ENCODE data around the gene HES5. TPM values are rescaled to one million over a fixed set of nuclear protein-coding genes. Genes with fewer than 3 reads are reported as not detected.
"Not testable (repeated sequence)": the region's sequence is repeated elsewhere in the genome, so short reads cannot be mapped to it uniquely, and the experiment has no call there.

The HES5 gene
- total RNA-seq, 1 donor from 2014 or later, result not detected

DNA sequence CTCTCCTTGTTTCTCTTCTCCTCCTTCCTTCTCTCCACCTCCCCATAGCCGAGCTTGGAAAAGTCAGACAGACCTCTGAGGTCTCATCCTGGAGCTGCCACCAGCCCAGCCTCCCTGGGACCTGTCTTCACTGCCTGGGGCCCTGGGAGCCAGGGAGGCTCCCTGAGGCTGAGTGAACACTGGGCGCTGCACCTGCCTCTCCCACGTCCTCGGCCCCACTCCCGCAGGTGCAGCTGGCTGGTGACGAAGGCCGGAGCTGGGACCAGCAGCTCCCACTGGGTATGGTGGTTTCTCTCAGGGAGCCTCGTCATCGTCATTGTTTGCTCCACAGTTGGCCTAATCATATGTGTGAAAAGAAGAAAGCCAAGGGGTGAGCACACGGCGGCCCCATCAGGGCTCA is 31.4 kb upstream of the HES5 start:
- intact Hi-C loops (cut with micrococcal nuclease), result no loop called here

DNA sequence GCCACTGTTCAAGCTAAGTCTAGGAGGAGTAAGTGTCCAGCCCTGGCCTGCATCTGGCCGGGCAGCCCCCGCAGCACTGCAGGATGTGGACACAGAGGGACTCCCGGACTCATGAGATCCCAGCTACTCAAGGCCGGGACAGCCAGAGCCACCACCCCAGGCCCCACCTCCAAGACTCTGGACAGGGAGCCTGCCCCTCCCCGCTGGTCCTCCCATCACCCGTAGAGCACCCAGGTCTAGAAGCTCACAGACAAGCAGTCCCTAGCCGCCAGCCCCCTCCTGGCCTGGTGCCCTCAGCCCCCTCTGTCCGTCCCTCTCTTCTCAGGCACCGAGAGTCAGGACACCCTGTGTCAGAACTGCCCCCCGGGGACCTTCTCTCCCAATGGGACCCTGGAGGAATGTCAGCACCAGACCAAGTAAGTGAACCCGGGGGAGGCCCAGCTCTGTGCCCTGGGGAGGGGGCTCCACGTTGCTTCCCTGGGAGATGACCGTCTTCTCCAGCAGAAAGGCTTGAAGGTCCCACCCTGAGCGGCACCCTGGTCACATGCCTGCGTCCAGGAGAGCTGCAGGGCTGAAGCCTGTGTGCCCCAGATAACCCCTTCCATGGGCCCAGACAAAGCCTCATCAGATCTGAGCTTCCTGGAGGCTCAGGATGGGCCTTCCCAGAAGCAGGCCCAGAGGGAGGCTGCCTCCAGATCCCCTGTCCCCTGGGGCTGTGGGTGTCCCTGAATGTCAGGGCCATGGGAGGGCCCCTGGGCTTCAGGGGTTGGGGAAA is 30.4 kb upstream of the HES5 start:
- intact Hi-C loops (cut with micrococcal nuclease), result no loop called here

DNA sequence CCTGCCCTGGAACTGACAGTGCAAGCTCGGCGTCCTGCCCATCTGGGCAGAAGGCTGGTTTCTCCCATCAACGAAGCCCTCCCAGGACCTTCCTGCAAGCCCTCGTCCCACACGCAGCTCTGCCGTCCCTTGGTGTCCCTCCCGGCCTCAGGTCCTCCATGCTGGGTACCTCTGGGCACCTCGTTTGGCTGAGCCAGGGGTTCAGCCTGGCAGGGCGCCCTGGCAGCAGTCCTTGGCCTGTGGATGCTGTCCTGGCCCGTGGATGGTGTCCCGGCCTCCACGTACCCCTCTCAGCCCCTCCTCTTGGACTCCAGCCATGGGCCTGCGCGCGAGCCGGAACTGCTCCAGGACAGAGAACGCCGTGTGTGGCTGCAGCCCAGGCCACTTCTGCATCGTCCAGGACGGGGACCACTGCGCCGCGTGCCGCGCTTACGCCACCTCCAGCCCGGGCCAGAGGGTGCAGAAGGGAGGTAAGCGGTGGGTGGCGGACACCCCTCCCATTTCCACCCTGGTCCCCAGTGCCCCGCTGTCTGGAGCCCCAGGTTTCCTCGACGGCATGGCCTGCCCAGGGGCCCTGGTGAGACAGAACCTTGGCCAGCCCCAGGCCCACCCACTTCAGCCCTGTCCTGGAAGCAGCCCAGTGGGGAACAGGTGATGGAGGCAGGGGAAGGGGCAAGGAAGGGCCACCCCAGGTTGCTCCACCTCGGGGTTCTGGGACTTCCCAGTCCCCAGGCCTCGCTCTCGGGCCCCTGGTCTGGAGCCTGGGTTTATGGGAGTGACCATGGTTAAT is 29.6 kb upstream of the HES5 start:
- intact Hi-C loops (cut with micrococcal nuclease), result no loop called here

DNA sequence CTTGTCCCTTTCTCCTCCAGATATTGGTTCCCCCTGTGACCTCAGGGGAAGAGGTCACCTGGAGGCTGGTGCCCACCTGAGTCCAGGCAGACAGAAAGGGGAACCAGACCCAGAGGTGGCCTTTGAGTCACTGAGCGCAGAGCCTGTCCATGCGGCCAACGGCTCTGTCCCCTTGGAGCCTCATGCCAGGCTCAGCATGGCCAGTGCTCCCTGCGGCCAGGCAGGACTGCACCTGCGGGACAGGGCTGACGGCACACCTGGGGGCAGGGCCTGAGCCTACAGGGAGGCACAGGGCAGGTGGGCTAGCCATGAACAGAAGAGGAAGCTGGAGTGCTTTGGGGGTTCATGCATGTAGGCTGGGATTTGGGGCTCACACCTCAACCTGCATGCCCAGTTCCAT is 28.8 kb upstream of the HES5 start:
- intact Hi-C loops (cut with micrococcal nuclease), result no loop called here

DNA sequence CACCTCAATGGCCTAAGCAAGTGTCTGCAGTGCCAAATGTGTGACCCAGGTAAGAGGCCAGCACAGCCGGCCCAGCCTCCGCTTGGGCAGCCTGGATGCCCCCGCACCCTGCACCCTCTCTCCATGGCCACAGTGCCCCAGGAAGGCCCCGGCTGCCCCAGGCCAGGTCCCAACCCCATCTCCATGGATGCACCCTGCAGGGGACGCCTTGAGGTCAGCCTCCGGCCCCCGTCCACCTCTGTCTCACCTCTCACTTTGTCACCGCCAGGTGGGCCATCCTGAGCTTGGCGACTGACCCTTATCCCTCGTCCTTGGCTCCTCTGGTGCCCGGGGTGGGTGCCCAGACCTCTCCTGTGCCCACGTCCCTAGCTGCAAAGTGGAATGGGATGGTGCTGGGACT is 28.4 kb upstream of the HES5 start:
- intact Hi-C loops (cut with micrococcal nuclease), result no loop called here

DNA sequence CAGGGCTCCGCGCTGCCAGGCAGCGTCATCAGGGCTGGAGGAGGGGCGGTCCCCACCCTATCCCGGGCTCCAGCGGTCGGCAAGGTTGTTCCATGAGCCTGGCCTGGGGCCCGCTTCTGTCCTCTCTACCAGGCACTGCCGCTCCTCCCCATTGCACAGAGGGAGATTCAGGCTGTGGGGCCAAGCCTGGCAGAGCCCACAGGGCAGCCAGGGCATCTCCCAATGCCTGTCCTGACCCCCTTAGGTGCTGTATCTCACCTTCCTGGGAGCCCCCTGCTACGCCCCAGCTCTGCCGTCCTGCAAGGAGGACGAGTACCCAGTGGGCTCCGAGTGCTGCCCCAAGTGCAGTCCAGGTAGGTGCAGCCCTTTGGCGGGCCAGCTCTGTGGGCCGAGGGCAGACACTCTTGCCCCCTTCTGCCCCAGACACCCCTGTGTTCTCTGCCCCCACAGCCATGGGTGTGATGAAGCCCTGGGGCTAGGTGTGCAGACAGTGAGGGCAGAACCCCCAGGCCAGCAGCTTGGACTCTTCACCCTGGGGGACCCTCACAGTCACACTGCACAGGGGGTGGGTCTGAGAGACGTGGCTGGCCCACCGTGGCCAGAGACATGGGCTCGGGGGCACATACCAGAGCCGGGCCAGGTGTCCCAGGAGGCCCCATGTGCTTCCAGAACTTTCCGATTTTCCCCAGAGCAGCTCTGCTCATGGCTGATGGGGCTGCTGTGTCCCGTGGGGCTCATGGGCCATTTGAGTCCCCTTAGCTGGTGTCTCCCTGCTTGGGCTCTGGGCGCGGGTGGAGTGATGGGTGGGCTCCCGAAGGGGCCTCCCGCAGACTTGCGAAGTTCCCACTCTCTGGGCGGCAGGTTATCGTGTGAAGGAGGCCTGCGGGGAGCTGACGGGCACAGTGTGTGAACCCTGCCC is 27.7 kb upstream of the HES5 start:
- intact Hi-C loops (cut with micrococcal nuclease), result no loop called here

DNA sequence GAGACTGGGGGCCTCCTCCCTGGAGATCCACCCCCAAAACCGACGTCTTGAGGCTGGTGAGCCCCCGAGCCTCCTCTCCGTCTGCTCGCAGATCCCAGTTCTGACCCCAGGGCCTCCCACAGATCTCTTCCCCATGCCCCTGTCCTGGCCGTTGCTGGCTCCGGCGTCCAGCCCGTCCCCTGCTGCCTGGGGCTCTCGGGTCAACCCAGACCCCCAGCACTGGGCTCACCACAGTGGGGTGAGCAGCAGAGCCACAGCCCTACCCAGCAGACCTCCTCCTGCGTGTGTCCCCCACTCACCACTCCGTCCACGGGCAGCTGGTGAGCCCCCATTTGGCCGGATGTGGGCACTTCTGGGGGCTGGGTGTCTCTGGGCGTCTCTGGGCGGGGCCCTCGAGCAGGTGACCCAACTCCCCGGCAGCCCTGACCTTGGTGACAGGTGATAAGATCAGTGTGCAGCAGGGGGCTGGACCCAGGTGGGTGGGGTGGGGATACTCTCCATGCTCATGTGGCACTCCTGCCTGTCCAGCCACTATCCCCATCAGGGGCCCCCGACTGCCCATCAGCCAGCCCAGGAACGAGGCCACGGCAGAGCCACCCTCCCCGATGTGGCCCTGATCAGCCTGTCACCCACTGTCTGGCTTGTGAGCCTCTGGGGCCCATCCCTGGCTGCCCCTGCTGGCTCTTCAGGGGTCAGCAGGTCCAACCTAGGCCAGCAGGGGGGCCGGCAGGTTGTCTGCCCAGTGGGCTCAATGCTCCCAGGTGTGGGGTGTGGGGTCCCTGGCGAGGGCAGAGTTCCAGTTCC is 26.8 kb upstream of the HES5 start:
- intact Hi-C loops (cut with micrococcal nuclease), result loop anchor here (1.0 kb wide), 2 partner anchors 9 to 21 kb away; no protein-coding TSS in a partner anchor

DNA sequence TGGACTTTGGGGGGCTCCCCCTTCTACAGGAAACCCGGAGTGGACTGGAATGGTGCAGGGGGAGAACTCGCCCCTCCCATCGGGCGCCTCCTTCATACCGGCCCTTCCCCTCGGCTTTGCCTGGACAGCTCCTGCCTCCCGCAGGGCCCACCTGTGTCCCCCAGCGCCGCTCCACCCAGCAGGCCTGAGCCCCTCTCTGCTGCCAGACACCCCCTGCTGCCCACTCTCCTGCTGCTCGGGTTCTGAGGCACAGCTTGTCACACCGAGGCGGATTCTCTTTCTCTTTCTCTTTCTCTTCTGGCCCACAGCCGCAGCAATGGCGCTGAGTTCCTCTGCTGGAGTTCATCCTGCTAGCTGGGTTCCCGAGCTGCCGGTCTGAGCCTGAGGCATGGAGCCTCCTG is 26.2 kb upstream of the HES5 start, which contains the start of gene TNFRSF14:
TSS of gene TNFRSF14 (plus strand) at position 95 of the 401 bp plus-strand sequence. CDS start at position 389, 294 bp downstream.
- intact Hi-C loops (cut with micrococcal nuclease), result loop anchor here (1.0 kb wide), 2 partner anchors 8 to 22 kb away; no protein-coding TSS in a partner anchor

DNA sequence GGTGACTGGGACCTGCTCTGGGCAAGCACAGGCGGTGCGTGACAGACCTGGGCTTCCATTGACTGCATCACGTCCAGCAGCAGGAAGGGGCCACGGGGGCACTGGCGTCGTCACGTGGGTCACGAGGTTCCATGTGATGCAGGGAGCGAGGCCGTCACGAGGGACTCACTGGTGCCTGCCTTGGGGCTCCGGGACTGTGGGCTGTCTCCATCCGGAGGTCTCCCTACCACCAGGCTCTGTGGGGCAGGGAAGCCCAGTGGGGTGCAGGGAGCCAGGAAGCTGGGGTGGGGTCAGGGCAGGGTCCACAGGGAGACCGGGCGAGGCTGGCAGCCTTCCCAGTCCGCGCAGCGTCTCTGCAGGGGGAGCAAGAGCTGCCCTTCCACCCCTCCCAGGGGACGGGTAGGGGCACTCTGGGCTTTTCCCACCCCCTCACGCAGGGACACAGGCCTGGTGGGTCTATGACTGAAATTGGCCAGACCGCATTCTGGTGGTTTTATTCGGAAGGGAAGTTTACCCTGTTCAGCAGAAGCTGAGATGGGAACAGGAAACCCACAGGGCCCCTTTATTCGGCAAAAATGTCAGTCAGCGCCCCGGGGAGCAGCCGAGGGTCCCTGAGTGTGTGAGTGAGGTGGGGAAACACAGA is 25.7 kb upstream of the HES5 start:
- intact Hi-C loops (cut with micrococcal nuclease), result loop anchor here (1.0 kb wide), 3 partner anchors 7 to 31 kb away; partner anchors contain the start of gene PRXL2B

DNA sequence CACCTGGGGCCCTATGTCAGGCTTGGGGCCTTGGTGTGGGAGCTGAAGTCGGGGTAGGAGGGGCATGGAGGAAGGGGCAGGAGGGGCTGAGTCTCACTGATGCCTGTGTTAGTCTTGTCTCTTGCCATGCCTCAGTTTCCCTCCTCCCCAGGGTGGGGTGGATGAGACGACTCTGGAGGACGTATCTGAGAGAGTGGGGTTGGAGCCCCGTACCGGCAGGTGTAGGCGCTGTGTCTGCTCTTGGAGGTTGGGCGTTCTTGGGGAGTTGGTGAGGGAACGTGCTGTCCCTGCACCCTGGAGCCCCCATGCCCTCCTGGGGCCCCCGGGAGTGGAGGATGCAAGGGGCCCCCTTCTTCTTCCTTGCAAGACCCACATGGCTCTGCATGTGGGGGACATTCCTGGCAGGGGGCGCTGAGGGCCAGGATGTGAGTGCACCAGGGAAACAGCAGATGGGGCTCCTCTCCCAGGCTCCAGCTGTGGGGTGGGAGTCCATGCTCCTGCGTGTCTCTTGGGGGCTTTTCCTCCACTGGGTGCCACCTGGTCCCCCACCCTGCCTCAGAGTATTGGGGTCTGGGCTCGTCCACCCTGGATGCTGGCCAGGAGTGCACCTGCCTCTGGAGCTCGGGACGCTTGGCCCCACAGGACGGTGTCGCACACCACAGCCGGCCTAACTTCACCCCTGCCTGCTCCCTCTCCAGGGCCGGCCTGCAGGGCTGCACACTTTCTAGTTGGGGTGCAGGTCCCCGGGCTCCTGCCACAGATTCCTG is 24.7 kb upstream of the HES5 start:
- intact Hi-C loops (cut with micrococcal nuclease), result loop anchor here (1.0 kb wide), 1 partner anchor 31 kb away; the partner anchor contains the start of gene PRXL2B

DNA sequence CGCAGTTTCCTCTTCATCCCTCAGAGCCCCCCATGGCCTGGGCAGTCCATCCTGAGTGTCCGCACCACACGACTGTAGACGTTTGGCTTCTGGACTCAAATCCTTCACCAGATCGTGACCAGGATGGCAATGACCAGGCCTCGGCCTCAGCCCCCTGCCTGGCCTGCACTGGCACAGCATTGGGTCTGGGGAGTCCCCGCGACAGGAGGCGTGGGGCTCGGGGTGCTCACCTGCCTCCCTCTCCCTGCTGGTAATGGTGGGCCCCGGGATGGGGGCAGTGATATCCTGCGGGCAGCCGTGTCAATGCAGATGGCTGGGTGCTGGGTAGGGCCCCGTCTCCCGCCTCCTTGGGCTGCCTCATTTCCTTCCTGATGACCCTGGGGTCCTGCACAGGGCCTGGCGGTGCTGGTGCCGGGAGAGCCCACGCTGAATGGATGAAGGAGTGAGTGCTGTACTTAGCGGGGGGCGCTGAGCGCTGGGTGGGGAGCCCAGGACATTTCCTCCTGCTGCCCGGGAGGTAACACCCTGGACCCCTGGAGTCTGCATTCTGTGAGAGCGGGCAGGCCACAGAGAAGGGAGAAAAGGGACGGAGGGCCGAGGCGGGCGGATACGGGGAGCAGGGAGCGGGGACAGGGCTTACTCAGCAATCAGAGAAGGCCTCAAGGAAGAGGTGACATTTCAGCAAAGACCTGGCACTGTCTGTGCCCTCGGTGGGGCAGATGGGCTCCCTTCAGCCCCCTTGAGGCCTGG is 24.0 kb upstream of the HES5 start:
- intact Hi-C loops (cut with micrococcal nuclease), result no loop called here

DNA sequence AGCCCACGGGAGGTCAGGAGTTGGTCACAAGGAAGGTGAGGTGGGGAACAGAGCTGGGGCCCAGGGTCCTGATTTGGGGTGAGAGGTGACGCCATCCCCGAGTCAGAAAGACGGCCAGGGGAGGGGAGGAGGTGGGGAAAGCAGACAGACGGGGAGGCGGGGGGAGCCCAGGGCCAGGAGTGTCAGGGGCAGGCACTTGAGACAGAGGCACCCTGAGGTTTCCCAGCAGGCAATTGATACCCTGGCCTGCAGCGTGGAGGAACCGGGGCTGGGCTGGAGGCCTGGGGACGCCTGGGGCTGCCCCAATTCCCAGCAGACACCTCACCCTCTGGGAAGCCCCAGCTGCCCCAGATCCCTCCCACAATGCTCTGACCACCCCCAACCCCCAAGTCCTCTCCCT is 23.0 kb upstream of the HES5 start:
- intact Hi-C loops (cut with micrococcal nuclease), result not testable (repeated sequence)

DNA sequence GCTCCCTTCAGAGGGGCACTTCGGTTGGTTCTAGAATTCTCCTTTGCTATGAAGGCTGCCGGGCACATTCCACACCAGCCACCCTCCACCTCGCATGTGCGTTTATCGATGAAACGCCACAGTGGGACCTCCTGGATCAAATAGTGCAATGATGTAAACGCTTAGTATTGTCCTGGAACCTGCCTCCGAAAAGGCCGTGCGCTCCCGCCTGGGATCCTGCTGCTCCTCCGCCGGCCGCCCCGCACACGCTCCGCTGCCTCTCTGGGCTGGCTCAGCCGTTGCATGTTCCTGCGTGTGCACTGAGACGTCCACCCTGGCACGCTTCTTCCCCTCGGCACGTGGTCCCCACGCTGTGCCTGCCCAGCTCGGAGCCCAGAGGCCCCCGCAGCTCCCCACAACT is 22.1 kb upstream of the HES5 start:
- intact Hi-C loops (cut with micrococcal nuclease), result no loop called here

DNA sequence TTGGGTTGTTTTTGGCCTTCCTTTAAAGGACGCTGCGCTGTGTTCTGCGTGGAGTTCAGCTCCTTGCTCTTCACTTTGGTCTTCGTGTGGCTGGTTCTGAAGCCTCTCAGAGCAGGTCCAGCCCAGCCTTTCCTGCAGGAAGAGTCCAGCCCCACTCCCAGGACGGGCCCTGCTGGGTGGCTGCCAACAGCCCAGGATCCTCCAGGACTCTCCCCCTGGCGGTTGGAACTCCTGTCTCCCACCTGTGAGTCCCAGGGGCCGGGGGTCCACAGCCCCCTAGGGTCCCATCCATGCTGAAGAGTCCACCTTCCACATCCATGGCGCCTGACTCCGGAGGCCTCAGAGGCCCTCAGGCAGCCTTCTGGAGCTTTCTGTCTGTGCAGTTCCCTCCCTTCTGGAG is 21.5 kb upstream of the HES5 start:
- intact Hi-C loops (cut with micrococcal nuclease), result not testable (repeated sequence)

DNA sequence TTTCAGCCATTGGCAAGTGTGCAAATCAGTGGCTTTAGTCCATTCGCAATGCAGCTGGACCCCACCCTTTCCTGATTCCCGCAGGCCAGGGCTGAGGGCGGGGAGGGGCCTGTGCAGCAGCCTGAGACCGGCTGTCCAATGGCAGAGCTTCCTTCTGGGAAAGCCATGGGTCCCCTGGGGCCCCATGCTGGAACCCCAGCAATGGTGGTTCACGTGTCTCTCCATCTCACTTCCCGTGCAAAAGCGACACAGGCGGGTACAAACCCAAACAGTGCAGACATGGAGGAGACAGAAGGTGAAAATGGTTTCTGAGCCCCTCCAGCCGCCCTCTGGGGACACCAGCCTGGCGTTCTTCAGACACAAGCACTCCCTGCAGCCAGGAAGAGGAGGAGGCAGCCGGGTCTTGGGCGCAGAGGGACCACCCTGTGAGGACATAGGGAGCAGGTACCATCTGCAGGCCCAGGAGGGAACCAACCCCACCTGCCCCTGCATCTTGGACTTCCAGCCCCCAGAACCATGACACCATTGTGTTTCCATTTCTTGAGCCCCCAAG is 20.3 kb upstream of the HES5 start:
- intact Hi-C loops (cut with micrococcal nuclease), result not testable (repeated sequence)

DNA sequence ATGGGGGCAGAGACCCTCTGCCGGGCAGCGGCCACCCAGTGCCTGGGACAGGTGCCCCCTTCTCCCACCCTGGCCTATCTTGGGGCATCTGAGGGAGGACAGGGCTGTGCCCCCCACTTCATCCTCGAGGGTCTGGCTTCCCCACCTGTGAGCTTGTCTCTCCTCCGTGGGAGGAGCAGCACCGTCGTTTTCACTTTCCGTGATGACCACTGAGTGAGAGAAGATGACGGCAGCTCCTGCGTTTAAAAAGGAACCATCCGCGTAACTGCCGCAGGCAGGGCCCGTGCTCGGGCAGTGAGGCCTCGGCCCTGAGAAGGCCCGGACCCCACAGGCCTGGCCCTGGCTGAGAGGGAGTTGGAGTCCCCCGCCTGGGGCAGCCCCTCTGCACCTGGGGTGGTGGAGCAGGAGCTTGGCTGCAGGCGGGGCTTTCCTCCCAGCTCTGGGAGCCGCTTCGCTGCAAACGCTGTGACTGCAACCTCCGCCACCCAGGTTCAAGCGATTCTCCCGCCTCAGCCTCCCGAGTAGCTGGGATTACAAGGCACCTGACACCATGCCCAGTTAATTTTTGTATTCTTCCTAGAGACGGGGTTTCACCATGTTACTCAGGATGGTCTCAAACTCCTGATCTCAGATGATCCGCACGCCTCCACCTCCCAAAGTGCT is 19.4 kb upstream of the HES5 start:
- intact Hi-C loops (cut with micrococcal nuclease), result not testable (repeated sequence)

DNA sequence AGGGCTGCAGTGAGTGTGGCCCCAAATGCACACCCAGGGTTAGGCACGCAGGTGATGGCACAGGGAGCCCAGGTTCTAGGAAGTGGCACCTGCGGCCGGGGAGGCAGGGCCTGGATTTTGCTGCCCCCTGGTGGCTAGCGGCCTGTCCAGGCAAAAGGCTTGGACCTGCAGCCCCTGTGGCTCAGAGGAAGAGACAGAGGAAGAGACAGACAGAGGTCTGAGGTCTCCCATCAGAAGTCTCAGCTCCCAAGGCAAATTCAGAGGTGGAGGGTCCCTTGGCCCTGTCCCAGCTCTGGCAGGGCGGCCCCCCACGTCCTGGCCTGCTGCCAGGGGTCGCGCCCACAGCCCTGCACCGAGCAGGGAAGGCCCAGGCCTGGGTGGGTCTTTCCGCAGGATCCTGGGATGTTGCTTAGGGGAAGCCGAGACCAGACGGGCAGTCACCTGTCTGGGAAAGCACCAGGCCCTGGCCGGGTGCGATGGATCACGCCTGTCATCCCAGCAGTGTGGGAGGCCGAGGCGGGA is 18.1 kb upstream of the HES5 start:
- intact Hi-C loops (cut with micrococcal nuclease), result loop anchor here (1.0 kb wide), 2 partner anchors 8 to 38 kb away; partner anchors contain the start of genes PRXL2B and TNFRSF14
